Activated T-cell treated with anti-CD3 and anti-CD28 coated beads for 24 hours (primary cell): ENCODE measurements around the gene CPEB4.

Source experiments
- DNase-seq: peaks from one replicate; pipeline ENCODE4 v3.0.0-alpha.2; 2020; ENCODE audit warnings: low read depth

The CPEB4 gene

DNA sequence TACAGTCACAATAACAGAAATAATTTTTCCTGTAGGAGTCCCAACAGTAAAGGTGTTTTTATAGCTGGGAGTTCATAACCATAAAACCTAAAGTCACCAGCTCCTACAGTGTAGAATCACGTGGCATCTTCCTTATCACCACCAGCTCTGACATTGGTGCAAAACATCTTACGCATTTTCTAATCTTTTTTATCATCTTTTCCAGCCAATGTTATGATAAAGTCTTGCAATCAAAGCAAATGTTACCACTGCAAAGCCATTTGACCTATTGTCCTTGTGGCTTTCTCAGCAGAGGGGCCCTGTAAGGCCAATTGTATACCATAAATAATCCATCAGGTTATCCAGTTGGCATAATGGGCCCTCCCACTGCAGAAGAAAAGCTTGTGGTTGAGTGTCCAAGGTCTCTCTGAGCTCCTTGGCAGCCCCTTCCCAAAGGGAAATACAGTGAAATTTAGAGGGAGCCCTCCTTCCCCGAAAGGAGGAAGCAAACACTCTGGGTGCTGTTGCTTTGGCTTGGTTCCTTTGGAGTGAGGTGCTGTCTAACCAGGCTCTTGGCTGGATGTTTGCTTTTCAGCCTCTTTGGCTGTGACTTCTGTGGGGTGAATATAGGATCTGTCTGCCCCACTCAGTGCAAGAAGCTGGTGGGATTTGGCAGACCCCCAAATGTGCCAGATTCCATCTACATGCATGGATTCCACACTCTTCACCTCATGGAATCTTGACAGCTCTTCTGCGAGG, 29.3 kb upstream of the CPEB4 start:
- no peak for DNase-seq

DNA sequence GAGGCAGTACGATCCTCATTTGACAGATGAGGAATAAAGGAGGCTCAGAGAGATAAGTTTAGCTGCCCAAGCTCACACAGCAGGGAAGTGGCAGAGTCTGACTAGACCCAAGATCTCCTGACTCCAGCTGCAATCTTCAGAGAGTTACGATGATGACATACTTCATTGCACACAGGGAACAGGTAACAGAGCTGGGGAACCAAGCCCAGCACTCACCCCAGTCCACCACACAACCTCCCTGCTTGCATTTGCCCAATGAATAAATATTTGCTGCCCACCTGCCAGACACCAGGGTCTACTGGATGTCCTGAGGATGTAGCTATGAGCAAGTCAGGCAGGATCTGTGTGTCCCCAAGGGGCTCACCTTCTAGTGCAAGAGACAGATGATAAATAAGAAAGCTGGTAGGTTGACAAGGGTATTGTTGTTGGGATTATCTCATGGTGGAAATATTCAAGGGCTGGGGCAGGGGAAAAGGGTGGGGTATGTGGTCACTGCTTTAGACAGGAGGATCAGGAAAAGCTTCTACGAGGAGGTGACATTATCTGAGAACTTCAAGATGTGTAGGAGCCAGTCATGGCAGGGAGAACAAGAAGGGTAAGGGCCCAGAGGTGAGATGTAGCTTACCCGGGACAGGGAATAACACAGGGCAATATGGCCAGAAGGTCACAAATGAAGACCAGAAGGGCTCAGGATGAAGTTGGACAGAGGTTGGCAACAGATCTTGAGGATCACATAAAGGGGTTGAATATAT, 28.6 kb upstream of the CPEB4 start:
- no peak for DNase-seq

DNA sequence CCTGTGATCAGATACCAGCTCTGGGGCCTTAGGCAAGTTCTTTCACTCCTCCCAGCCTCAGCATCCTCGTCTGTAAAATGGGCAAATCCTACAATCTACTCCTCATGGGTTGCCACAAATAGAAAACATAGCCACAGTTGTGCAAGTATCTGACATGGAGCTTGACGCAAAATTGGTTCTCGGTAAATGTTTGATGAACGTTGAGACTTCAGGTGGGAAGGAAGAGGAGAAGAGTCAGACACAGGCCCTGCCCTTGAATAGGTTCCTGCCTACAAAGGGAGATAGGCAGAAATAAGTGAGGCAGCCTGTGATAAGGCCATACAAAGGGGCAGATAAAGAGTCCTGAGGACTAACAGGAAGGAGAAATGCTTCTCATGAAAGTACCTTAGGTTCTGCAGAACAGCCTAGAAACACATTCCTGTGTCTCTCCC, 26.1 kb upstream of the CPEB4 start:
- DNase-seq, result no peak

DNA sequence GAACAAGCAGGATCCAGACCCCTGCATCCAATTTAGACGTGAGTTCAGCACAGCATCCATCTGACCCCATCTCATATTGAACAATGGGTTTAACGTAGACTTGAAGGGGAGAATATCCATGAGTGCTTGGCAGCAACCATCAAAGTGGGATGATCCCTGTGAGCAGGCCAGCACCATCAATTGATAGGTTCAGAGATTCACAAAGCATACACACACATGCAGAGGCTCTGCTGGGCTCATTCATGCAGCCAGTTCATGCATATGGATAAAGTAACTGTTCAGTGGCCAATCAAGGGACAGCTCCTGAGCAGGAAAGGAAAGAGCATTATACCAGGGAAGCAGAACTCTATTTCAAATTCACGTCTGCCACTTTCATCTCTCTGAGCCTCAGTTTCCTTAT, 24.8 kb upstream of the CPEB4 start:
- DNase-seq, result no peak

DNA sequence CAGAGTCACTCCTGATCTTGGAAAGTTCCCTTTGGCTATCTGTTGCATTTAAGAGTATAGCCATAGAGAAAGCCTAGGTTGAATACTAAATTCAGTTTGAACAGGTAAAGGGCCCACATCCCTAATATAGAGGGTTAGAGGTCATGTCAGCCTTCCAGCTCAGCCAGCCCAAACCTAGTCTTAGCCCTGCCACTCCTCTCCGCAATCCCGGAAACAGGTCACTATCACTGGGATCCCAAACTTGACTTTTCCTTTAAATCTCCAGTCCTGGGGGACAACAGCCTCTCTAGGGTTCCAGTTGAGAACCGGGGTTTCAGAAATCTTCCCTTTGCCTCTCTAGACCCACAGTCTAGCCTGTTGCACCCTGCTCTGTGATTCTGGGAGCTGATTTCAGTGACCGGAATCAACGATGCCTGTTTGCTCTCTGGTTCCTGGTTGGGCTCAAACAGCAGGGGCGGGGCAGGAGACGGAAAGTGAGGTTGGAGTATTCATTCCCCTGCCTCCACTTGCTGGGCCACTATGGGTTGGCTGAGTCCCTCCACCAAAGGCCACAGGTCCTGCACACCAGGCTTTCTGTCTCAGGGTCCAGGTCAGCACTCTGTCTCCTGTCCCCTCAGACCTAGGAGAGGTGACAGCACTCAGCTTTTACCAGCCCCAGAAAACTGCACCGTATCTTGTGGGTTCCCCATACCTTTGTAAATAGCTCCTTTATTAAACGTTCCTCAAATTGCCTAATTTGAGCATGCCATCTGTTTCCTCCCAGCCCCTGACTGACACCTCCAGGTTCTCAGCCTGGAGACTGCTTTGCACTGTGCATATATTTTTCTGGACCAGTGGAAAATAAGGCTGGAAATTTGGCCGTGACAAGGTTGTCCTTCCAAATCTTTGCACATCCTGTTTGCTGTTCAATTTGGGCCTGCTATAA, 23.8 kb upstream of the CPEB4 start:
- no peak for DNase-seq

DNA sequence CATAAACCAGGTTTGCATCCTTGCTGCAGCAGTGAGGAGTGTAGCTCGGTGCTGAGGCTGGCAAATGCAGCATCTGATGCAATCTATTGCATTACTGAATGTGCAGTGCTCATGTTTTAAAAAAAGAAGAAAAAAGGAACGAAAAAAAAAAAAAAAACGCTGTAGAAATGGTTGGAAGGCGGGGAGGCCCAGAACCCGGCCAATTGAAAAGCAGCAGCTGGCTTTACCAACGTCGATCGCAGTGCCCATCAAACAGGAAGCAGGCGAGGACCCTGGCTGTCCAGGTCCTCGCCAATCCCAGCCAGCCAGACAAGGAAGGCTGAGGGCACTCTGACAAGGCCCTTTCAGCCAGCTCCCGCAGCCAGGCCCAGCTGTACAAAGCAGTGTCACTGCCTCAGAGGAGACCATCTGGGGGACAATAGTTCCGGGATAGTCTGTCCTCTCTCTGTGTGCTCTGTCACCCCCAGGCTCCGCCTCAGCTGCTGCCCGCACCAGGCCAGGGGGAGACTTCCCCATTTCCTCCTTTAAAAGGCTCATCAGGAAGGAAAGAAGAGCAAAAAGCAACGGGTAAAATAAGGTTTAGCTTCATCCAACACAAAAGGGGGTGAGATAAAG, 21.8 kb upstream of the CPEB4 start:
- no peak for DNase-seq

DNA sequence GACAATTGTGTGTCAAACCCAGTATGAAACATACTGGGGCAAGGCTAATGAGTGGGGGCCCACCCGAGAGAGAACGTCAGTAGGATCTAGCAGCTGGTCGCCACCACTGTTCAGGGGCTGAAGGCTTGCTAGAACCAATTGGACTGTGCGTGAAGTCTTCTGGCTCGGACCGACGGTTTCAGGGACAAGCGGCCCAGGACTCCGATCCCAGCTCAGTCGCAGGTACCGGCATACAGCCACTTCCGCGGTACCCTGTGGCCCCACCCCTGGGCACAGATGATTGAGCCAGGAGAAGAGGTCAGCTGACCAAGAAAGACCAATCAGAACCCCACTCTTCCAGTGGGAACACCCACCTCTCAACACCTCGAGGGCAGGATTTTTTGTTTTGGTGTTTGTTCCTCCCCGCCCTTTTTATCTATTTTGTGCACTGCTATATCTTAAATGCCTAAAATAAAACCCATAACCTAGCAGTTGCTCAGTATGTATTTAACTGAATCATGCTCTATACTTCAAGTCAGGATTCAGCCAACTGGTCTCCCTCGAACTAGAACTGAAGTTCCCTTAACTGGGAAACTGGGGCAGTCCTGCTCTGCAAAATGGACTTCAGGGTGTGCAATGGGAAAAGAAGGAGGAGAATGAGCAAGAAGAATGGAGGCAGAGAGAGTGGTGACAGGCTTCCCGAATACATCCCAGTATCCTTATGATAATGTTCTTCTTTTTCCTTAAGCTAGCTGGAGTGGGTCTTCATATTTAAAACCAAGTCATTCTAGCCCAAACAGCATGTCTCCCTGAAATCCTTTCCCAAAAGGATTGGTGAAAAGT, 21.1 kb upstream of the CPEB4 start:
- no peak for DNase-seq

DNA sequence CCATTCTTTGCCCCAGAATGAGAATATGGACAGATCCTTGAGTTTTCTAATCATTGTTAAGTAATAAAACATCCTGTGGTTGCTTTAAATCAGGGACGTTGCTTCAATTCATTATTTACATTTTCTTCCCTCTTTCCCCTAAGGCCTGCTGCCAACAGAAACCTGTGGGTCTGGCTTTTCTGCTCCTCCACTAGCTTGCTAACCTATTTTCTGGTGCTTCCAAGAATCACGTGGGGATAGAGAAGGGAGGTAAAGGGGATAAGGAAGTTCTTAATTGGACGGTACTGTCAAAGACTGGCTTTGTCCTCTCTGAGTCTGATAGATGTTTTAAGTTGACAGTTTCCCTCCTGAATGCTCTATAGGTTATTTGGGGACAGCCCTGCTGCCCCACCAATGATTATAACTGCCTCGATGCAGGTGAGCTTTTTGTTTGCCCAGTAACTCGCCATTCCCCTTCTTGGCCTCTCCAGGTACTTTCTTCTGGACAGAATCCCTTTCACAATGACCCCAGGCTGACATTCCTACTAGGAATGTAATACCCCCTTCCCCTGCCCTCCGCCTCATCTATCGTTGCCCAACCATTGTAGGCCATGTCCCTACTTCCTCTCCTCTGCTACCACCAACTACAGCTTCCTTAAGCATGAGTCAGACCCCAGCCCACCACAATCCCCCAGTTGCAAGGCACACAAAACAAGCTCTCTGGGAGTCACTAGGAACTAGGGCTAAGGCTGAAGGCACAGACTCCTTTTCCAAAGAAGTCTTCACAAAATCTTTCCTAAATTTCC, 19.9 kb upstream of the CPEB4 start:
- no peak for DNase-seq

DNA sequence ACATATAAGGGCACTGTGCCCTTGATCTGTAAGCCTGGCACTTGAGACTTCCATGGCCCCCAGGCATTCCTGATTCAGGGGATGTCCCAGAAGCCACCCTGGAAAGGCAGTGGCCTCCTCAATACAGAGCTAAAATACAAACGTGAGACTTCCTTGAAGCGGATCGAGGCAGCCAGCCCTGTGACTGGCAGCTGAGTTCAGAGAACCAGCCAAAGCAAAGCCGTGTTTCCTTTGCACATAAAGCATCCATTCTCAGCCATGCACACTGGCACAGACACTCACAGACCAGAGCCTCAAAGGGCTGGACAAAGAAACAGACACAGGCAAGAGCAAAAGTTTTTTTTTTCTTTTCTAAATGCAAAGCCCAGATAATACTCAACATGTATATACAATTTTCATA, 18.8 kb upstream of the CPEB4 start:
- DNase-seq, result no peak

DNA sequence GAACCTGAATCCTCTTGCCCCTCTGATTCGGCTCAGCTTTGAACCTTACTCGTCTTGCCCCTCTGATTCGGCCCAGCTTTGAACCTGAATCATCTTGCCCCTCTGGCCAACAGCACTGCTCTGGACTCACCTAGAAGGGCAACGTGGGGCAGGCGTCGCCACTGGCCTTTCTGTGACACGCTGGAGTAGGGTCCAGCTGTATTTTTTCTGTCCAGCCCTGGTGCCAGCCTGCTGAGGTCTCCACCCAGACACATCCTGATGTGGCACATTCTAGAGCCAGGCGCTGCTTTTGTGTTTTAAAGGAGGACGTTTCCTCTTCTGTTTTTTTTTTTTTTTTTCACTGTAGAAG, 15.2 kb upstream of the CPEB4 start:
- no peak for DNase-seq

DNA sequence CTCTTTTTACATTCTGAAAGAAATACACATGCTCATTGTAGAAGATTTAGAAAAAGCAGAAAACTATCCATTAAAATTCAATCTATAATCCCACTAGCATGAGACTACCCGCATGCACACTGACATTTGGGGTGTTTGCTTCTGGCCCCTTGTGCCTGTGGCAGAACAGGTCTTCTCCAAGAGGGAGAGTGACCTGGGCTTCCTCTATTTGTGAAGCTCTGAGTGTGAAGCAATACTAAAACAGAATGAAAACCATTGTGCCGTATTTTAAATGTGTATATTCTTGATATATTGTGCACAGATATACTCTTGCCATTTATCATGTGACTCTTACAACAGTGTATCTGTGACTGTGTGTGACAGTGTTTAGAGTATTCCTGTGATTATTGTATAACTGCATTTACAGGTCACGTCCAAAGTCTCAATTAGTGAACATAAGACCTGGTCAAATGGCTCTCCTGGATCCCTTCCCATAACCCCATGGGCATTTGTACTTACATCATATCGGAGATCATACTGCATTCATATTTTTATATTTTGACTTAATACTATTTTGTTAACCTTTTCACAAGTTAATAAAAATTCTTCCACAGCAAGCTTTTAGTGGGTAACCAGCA, 14.7 kb upstream of the CPEB4 start:
- DNase-seq, result no peak

DNA sequence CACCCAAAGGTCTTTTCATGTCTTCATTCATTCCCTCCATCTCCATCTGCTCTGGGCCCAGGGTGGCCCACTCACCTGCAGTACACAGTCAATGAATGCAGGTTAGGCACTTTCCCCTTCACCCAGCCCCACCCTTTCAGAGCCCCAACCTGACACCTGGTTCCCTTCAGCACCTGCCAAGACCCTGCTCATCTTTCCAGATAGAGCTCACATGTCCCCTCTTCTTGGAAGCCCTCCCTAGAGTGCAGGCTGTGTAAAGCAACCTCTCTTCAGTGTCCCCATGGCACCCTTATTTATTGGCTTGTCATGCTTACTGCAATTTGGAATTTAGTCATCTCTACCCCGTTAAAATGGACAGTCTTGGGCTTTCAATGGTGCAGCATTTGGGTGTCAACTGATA, 13.0 kb upstream of the CPEB4 start:
- no peak for DNase-seq

DNA sequence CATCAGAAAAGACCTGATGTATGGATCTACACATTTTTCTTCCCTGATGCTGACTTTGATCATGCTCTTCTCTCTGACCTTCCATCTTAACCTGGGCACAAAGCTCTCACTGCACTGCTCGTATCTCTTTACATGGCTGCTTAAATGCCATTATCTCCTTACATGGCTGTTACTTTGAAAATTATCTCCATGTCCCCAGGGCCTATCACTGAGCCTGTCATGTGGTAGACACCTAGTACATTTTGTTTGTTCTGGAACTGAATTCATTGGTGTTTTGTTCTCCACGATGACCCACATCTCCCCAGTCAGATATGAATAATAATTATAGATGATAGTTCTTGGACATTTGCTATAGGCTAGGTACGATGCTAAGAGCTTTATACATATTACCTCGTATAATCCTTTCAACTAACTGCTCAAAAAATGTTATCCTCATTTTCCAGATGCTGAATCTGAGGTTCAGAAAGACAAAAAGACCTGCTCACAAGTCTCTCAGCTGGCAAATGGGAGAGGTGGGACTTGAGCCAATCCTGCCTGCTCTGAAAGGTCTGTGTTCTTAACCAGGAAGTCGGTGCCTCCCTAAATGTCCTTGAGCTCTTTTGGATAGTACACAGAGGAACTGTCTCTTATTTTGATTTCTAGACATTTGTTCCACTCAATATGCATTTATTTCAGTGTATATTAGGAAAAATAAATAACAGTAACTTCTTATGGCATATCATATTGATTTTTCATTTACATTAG, 9.8 kb upstream of the CPEB4 start:
- no peak for DNase-seq

DNA sequence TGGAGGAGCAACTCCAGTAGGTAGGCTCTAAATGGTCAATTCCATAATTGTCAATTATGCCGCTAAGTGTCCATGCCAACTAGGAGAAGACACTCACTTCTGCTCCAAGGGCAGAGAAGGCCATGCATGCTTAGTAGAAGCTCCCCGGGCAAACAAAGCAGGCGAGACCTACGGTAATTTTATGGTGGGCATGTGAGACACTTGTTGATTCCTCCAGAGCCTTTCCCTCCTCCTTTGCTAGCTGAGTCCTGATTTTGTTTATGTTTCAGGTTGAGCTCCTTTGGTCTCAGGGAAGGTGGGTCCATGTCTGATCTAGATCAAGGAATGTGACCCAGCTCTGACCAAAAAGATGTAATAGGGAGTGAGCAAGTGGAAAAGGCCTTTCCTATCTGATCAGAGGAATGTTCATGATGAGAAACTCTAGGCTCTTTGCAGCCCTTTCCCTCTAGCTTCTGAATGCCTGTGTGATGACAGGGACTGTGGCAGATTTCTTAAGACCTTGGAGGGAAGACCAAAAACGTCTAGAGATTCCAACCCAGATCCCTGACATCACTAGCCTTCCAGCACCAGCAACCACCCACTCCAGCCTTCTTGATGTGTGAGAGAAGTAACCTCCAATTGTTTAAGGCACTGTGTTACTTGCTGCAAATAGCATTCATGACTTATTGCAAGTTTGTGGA, 7.7 kb upstream of the CPEB4 start:
- no peak for DNase-seq

DNA sequence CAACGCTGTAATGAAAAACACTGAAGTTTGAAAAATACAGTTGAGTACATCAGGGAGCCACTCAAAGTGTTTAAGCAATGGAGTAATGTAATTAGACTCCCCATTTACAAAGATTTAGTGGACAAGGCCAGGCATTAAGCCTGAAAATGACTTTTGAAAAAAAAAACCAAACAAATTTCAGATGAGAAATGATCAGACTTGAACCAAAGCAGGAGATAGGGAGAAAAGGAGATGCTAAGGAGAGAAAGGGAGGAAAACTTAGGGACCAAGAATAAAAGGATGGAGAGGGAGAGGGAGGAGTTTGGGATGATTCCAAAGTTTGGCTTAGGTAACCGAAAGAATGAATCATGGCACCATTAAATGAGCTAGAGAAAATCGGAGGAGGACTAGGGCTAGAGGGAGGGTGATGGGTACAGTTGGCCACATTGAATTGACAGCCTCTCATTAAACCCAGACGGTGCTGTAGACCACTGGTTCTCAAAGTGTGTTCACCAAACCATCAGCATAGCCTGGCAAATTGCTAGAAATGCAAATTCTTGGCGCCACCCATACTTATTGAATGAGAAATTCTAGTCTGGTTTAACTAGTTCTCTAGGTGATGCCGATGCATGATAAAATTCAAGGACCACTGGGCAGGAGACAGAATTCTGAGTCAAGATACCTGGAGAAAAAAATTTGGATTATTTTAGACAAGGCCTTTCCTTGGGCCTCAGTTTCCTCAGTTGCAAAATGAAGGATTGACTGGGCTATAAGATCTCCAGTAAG, 6.2 kb upstream of the CPEB4 start:
- DNase-seq, result no peak

DNA sequence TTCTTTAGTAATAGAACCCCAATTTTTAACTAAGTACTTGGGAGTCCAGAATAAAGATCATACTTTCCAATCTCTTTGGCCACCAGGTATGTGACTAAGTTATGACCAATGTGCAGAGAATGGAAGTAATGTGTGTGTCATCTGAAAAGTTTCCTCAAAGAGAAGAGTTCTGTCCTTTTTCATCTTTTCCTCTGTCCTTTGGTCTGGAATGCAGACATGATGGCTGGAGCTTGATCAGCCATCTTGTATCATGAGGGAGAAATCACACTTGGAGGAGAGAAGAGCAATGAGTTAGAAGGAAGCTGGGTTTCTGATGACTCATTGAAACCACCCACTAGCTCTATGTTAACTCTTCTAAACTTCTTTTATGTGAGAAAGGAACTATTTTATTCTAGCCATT, 5.5 kb upstream of the CPEB4 start:
- no peak for DNase-seq

DNA sequence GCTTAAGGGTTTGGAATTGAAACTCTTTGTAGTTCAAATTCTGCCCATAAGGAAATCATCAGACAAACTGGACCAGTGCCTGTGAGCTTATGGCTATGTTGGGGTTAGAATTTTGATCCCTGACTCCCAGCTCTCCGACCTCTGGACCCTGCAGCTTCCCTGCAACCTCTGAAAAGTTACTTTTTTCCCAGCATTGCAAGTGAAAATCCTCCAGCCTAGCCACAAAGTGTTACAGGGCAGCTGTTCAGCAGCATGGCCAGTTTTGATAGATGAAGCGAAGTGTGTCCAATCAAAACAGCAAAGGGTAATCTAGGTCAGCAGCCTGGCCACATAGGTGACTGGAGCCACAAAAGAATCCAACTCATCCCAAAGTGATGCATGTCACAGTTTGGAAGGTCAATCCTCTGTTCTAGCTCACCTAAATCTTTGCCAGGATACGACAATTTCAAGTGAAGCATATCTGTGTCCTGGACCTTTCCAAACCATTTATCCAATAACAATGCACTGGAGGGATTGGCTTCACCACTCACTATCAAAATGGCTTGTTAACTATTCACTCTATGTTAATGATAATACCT, 4.7 kb upstream of the CPEB4 start:
- DNase-seq, result no peak
